HG03045 (cell line): ENCODE results near the gene MAMSTR.

ENCODE experiments used
- ATAC-seq: cut with Tn5 transposase; IDR thresholded peaks from one replicate; pipeline ENCODE4 v1.9.1; 2021; ENCODE audit warnings: mild to moderate bottlenecking, moderate library complexity; ENCODE audit not compliant: unreplicated experiment

MAMSTR gene

GRCh38 chr19:48668761-48669160 is 50.8 kb downstream of the MAMSTR start:
- ATAC-seq, result no peak

- ATAC-seq, result no peak
Observed at GRCh38 chr19:48668332-48668731, 51.2 kb downstream of the MAMSTR start.

DNA sequence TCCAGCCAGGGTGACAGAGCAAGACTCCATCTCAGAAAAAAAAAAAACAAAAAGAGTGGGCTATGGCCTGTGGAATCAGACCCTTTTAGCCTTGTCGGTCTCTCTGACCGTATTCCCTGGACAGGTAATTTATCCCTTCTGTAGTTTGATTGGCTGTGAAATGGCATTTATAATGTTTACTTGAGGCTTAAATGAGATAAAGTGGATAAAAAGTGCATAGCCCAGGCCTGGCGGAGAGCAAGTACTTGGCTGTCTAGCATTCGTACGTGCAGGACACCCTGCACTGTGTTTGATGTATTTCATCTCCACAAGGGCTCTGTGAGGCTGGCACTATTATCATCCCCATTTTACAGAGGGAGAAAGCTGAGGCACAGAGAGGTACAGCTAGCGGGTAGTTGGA is 53.7 kb downstream of the MAMSTR start:
- ATAC-seq, result no peak

DNA sequence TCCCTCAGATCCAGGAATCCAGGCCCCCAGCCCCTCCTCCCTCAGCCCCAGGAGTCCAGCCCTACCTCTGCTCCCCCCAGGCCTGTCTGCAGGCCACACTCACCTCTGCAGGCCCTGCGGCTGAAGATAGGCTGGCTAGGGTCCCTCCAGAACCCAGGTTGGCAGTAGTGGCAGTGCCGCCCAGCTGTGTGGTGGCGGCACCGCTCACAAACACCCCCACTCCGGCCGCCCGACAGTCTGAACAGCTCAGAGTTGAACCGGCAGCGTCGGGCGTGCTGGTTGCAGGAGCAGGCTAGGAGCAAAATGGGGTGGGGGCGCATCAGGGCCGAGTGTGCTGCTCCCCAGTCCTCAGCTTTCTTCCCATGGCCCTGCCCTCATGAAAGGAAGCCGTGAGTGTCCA is 55.0 kb downstream of the MAMSTR start:
- no peak for ATAC-seq

DNA sequence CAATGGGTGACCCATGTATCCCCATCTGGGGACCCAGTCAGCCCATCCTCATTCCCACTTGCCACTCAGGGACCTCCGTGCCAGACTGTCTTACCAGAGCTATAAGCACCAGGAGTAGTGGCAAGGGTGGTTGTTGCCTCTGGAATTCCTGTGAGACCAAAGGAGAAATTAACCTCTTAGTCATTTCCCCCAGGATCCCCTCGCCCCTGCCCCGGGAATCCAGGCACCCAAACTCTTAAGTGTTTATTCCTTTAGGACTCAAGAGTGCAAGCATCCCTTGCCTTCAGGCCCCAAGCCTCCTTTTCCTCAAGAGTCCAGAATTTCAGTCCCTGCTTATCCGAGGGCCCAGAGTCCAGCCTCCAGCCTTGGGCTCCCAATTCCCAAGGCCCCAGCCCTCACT is 55.9 kb downstream of the MAMSTR start:
- ATAC-seq, result no peak
